Vagina (tissue), 2 donors: ENCODE measurements around the gene C5orf15. TPM values are rescaled to one million over a fixed set of nuclear protein-coding genes. Genes with fewer than 3 reads are reported as not detected.

Source experiments
- DNase-seq, 2 donors: peaks; one replicate each; pipeline ENCODE4 v3.0.0-alpha.2; 2017; ENCODE audit errors: extremely low spot score in 2 of 2
- H3K27ac ChIP-seq: fragments of 200-600 bp; sonication (generic); one replicate; pipeline ENCODE4 v1.5.1; 2019
- H3K27me3 ChIP-seq: fragments of 200-600 bp; sonication (generic); one replicate; pipeline ENCODE4 v1.5.1; 2019
- H3K36me3 ChIP-seq, 2 donors: fragments of 200-600 bp; sonication (generic); one replicate each; pipeline ENCODE4 v1.5.1; 2017 to 2019
- H3K4me1 ChIP-seq: fragments of 200-600 bp; sonication (generic); one replicate; pipeline ENCODE4 v1.5.1; 2019
- H3K4me3 ChIP-seq, 2 donors: fragments of 200-600 bp; sonication (generic); 1 replicate in 1 of 2; 2 replicates in 1 of 2; pipeline ENCODE4 v1.5.1; 2016 to 2019
- H3K9me3 ChIP-seq: fragments of 200-600 bp; sonication (generic); one replicate; pipeline ENCODE4 v1.5.1; 2019
- POLR2A ChIP-seq, 2 donors: fragments of 450-650 bp; IDR thresholded peaks; one replicate each; pipeline ENCODE4 v1.6.1; 2017; ENCODE audit warnings: antibody characterized with exemption in 2 of 2, mild to moderate bottlenecking in 2 of 2, moderate library complexity in 2 of 2
- POLR2AphosphoS5 ChIP-seq, 2 donors: sonication (generic); formaldehyde crosslinking; IDR thresholded peaks; one replicate each; pipeline ENCODE4 v1.9.0; 2017; ENCODE audit warnings: antibody characterized with exemption in 2 of 2, mild to moderate bottlenecking in 2 of 2, low read depth in 1 of 2; ENCODE audit not compliant: insufficient read depth in 1 of 2
- intact Hi-C: fragments of 100-400 bp; cut with DNase I; formaldehyde crosslinking; loops from one replicate; pipeline ENCODE4 v1.15.1; 2023
- total RNA-seq: library from RNA; depleted of rRNA; stranded (reverse); fragments of >200 nt; gene quantifications from one replicate; pipeline ENCODE4 v1.2.3, GENCODE V29; 2016
- TF ChIP-seq, protein P1 (sequence below), 3 experiments: fragments of 450-650 bp in 2 of 3; fragments of 200-600 bp in 1 of 3; sonication (generic) in 1 of 3; IDR thresholded peaks; one replicate each; pipeline ENCODE4 v1.5.1; 2017 to 2019; ENCODE audit warnings: antibody characterized with exemption in 3 of 3, mild to moderate bottlenecking in 2 of 3, moderate library complexity in 2 of 3

Gene C5orf15
- total RNA-seq, 1 donor from 2014 or later = 35.8 TPM

DNA sequence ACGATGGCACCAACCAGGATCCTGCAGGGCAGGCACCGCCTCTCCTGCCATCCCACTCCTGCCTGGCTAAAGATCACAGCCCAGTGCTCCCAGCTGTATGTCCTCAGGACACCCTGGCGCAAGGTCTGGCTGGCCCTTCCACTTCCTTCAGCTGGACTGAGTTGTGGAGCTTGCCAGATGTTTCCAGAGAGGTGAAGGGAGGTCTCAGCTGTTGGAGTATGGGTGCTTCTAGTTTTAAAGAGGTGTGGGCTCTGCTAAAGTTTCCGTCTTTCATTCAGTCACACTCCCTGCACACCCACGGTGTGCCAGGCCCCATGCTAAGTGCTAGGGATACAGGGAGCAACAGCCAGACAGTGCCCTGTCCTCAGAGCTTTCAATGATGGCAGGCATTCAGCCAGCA is 34.1 kb downstream of the C5orf15 start:
- Histone ChIP-seq H3K4me1 (no peaks in the 10 kb centered on the region), H3K9me3 (no peaks in the 10 kb centered on the region), H3K27me3 (no peaks in the 10 kb centered on the region), H3K27ac (no peak overlapping the region), H3K4me3 (no peak overlapping the region), H3K36me3 (no peaks in the 10 kb centered on the region)
- intact Hi-C loops = no loop called here
- no peak for DNase-seq
- TF ChIP-seq POLR2AphosphoS5 (IDR thresholded peaks at IDR 0.05; ENCODE audit: insufficient read depth in 1 of 2, low read depth in 1 of 2) = no peak
- TF ChIP-seq, protein P1, sequence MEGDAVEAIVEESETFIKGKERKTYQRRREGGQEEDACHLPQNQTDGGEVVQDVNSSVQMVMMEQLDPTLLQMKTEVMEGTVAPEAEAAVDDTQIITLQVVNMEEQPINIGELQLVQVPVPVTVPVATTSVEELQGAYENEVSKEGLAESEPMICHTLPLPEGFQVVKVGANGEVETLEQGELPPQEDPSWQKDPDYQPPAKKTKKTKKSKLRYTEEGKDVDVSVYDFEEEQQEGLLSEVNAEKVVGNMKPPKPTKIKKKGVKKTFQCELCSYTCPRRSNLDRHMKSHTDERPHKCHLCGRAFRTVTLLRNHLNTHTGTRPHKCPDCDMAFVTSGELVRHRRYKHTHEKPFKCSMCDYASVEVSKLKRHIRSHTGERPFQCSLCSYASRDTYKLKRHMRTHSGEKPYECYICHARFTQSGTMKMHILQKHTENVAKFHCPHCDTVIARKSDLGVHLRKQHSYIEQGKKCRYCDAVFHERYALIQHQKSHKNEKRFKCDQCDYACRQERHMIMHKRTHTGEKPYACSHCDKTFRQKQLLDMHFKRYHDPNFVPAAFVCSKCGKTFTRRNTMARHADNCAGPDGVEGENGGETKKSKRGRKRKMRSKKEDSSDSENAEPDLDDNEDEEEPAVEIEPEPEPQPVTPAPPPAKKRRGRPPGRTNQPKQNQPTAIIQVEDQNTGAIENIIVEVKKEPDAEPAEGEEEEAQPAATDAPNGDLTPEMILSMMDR (IDR thresholded peaks at IDR 0.05) = no peak
- no peak for TF ChIP-seq POLR2A (IDR thresholded peaks at IDR 0.05)

DNA sequence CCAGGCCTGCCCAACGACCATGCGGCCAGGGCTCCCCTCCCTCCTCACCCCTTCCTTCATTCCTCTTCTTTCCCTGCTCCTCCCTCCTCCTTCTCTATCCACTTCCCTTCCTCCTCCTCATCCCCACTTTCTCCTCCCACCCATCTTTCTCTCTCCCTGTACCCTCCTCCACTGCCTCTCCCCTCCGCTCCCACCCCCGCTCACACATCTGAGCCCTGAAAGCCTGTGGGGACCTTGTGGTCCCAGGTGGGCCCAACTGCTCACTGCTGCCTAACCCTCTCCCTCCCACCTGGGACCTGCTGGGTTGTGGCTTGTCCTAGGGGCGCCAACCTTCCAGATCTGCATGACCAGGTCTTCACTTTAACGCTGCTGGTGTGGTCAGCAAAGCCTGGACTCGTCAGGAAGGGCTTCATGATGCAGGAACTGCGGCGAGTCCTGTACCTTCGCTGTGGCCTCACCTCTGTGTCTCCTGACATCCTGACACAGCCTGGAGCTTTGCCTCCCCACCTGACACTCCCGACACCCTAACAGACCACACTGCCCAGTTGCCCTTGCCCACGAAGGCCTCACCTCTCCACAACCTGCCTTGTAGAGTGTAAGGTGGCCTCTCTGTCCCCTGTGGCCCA is 34.6 kb downstream of the C5orf15 start:
- Histone ChIP-seq H3K9me3 (no peaks in the 10 kb centered on the region), H3K27ac (no peak overlapping the region), H3K27me3 (no peaks in the 10 kb centered on the region), H3K4me3 (no peak overlapping the region), H3K4me1 (no peaks in the 10 kb centered on the region), H3K36me3 (no peaks in the 10 kb centered on the region)
- TF ChIP-seq POLR2A (IDR thresholded peaks at IDR 0.05) (no peak), POLR2AphosphoS5 (IDR thresholded peaks at IDR 0.05; ENCODE audit: insufficient read depth in 1 of 2, low read depth in 1 of 2) (no peak)
- TF ChIP-seq, protein P1 (IDR thresholded peaks at IDR 0.05) = no peak
- intact Hi-C loops = no loop called here
- no peak for DNase-seq

DNA sequence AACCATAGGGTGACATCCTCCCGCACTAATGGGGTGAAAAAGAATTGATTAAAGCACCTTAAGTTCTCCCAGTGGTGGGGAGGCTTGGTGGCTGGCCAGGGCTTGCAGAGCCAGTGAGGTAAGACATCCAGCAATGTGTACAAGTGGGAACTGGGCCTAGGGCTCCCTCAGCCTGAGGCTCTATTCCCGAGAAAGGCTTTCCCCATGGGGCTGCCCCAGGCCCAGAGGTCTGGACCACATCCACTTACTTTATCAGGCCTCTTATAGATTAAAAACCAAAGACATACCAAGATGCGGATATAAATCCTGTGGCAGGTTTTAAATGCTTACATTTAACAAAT is 35.3 kb downstream of the C5orf15 start:
- no peak overlapping the region for H3K4me3 ChIP-seq
- H3K4me1 ChIP-seq = no peaks in the 10 kb centered on the region
- TF ChIP-seq POLR2A (IDR thresholded peaks at IDR 0.05) (no peak), POLR2AphosphoS5 (IDR thresholded peaks at IDR 0.05; ENCODE audit: insufficient read depth in 1 of 2, low read depth in 1 of 2) (no peak)
- TF ChIP-seq, protein P1 (IDR thresholded peaks at IDR 0.05) = no peak
- H3K9me3 ChIP-seq = no peaks in the 10 kb centered on the region
- no peak for DNase-seq
- H3K27ac ChIP-seq = no peak overlapping the region
- no peaks in the 10 kb centered on the region for H3K36me3 ChIP-seq
- intact Hi-C loops = no loop called here
- no peaks in the 10 kb centered on the region for H3K27me3 ChIP-seq

DNA sequence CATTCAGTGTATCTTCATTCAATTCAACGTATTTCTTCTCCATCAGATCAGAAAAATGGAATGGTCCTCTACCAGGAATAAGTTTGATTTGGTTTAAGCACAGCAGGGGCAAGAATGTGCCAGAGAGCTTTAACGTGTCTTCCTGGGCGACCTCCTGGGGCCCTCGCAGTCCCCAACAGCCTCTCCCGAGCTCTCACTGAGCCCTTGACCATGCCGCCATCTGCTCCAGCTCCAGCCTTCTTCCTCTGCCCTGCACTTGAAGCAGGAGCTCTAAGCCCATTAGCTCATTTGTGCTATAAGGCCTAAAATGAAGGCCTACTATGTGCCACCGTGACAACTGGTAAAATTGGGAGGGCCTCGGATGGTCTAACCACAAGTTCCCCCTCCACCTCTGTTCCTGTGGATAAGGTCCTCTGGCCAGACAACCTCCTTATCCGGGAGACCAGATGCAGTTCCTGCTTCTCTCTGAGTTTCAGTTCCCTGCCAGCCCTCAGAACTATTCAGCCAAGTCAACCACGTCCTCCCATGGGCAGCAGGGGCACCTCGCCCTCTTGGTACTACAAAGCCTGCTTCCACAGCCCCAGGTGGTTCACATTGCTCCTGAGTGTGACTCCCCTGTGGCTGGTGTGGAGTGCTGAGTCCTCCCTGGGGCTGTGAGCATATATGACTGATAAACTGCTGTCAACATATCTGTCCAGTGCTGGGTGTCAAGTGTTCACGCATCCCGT is 35.8 kb downstream of the C5orf15 start:
- Histone ChIP-seq H3K4me3 (no peak overlapping the region), H3K4me1 (no peaks in the 10 kb centered on the region), H3K36me3 (no peaks in the 10 kb centered on the region), H3K27ac (no peak overlapping the region), H3K27me3 (no peaks in the 10 kb centered on the region), H3K9me3 (no peaks in the 10 kb centered on the region)
- intact Hi-C loops = no loop called here
- no peak for DNase-seq
- no peak for TF ChIP-seq POLR2AphosphoS5 (IDR thresholded peaks at IDR 0.05; ENCODE audit: insufficient read depth in 1 of 2, low read depth in 1 of 2)
- no peak for TF ChIP-seq POLR2A (IDR thresholded peaks at IDR 0.05)
- TF ChIP-seq, protein P1 (IDR thresholded peaks at IDR 0.05) = no peak

DNA sequence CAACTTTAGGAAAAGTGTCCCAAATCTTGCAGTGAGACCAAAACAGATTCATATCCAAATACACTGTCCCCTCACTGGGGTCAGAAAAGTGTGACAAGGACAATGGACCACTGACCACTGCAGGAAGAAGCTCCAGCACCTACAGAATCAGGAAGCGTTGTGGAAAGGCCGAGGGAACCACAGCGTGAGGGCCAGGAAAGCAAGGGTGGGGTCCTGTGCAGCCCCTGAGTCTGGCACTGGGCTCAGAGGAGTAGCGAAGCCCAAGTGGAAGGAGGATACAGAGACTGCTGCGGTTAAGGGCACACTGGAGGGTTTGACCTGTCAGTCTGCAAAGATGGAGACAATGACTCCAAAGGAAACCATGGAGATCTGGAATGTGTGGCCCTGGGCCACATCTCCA is 36.9 kb downstream of the C5orf15 start:
- Histone ChIP-seq H3K36me3 (no peaks in the 10 kb centered on the region), H3K9me3 (no peaks in the 10 kb centered on the region), H3K4me1 (no peaks in the 10 kb centered on the region), H3K27me3 (no peaks in the 10 kb centered on the region), H3K27ac (no peak overlapping the region), H3K4me3 (no peak overlapping the region)
- DNase-seq = no peak
- TF ChIP-seq POLR2AphosphoS5 (IDR thresholded peaks at IDR 0.05; ENCODE audit: insufficient read depth in 1 of 2, low read depth in 1 of 2) (no peak), POLR2A (IDR thresholded peaks at IDR 0.05) (no peak)
- TF ChIP-seq, protein P1 (IDR thresholded peaks at IDR 0.05) = no peak
- intact Hi-C loops = no loop called here
